Right ventricle myocardium superior (tissue), 1 donor: ENCODE data around the gene KIF15. TPM values are rescaled to one million over a fixed set of nuclear protein-coding genes. Genes with fewer than 3 reads are reported as not detected.

ENCODE experiments used
- ATAC-seq: fragments of 200-7000 bp; cut with Tn5 transposase; one replicate; pipeline ENCODE4 v1.9.1; 2020; ENCODE audit warnings: mild to moderate bottlenecking; ENCODE audit not compliant: poor library complexity
- DNase-seq: peaks from one replicate; pipeline ENCODE4 v3.0.0-alpha.2; 2020
- intact Hi-C: fragments of 100-400 bp; cut with DNase I; formaldehyde crosslinking; loops from one replicate; pipeline ENCODE4 v1.11.2; 2022
- total RNA-seq: library from RNA; stranded (reverse); fragmentation: NEBNext Ultra II Directional; extraction: Animal tissue kit (Norgen Biotek cat#: 25700); gene quantifications from one replicate; pipeline ENCODE4 v1.2.1, GENCODE V29; 2021
- donor health status: DM: no; HTN: yes; CAD: no; lungs with severe emphysema.

KIF15 gene
- total RNA-seq, 1 donor from 2014 or later = 0.73 TPM

DNA sequence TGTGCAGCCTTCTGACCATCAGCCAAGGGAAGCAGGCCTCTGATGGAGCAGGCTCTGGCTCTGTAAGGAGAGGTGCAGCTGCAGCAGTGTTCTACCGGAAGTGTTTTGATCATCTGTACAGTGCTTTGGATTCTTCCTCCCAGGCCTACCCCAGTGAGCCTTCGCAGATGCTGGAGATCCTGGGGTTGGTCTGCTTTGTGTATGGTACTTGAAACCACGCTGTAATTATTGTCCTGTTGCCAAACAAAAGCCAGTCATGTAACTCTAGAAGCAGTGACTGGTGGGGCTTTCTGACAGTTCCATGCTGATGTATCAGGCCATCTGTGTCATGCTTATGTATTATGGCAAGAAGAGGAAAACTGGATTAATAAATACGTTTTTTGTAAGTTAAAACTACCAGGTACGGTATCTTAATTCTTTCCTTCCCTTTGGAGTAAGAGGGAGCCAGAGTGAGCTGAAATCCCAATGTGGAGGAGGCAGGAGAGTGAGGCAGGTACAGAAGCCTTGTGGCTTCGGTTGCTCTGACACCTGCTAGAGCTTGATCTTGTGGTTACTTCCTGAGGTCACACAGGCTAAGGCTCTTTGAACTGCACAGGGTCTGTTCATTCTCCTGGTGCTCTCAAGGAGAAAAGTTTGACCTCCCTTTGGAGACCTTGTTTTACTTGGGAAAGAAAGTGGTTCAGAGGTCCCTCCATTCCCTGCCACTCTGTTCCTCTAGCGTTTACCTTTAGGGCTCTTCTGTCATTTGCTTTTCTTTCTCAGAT lies 103.9 kb downstream of the KIF15 start:
- DNase-seq = no peak
- ATAC-seq = no peak
- intact Hi-C loops = no loop called here

DNA sequence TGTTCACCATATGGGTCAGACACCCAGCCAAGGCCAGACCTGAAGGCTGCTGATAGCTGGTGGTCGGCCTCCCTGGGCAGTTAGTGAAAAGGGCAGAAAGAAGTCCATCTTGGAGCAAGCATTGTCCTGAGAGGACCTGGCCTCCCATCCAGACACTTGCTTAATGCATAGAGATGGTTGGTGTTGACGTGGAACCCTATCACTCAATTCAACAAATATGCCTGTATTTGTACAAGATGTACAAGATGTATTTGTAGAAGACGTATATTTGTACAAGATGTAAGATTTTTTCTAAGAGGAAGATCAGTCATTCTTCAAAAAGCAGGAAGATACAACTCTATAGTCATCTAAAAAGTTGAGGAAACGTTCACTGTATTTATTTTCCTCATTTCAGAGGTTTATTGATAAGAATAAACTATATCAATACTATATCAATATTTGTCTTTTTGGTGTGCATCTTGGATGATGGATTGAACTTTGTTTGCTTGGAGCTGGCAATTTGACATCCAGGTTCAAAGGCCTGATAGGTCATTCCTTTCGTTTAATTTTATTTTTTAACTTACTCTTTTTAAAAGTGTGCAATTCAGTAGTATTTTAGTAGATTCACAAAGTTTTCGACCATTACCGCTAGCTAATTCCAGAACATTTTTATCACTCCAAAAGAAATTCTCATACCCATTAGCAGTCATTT lies 106.0 kb downstream of the KIF15 start:
- intact Hi-C loops = no loop called here
- ATAC-seq (no peak), DNase-seq (no peak)

DNA sequence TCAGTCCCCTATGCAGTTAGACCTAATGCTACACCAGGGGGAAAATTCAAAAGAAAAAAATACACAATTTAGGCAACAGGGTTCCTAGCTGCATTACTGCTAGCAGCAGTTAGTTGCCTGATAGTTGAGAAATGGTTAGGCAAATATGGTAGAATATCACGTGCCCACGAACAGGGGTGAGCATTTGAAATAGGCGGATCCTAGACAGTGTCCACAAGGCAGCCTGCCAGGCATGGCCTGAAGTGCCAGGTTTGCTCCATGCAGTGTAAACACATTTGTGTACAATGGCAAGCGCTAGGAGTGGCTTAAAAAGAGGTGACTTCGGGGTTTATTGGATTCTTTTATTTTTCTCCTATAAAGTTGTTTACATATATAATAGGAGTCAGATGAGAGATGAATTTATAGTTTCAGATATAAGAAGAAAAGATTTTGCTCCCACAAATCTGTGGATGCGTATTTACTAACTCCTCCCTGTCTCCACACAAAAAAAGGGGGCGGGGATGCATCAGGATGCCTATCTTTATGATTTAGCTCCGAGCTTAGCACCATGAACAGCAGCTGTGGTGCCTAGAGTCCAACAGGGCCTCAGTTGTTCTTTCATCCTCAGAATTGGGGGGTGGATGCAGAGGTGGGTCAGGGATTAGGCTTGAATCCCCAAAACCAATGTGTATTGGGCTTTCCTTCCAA lies 108.9 kb downstream of the KIF15 start:
- no peak for DNase-seq
- intact Hi-C loops = no loop called here
- ATAC-seq = no peak

DNA sequence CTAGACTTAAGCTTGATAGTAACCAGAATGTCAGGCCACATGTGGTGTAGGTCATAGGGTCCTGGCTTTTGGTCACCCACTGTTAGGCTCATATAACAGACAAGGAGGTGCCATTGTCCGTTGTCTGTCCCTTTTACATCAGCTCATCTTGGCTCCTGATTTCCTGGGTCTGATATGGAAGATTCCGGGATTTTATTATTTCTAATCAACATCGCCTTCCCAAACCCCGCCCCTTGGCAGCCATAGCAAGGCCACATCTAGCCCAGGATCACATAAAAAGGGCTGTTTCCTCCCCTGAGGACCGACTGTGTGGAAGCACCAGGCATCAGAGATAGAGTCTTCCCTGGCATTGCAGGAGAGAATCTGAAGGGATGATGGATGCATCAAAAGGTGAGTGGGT lies 112.7 kb downstream of the KIF15 start, which contains the start of gene TGM4:
TSS of gene TGM4 (plus strand) at position 301 of the 400 bp plus-strand sequence. CDS start at position 372, 71 bp downstream.
- intact Hi-C loops = no loop called here
- ATAC-seq = no peak

DNA sequence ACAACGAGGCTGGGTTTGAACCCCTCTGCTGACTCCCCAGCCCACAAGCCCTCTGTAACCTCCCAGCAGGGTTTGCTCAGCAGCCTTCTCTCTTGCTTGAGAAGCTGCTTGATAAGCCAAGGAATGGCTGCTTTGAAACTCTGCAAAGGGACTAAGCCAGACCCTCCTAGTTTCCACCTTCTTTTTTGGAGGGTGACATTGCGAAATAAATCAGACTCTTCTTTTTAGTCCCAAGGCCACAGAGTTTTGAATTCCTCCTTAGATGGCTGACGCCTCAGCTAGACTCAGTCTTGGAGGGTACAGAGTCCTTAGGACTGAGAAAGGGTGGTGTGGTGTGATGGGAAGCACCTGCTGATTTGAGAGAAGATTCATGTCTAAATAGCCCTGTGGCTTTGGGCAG lies 114.0 kb downstream of the KIF15 start:
- intact Hi-C loops = no loop called here
- DNase-seq (no peak), ATAC-seq (no peak)

More for the DNA sequence above, 112.7 kb downstream of the KIF15 start, which contains the start of gene TGM4:
- DNase-seq = no peak

DNA sequence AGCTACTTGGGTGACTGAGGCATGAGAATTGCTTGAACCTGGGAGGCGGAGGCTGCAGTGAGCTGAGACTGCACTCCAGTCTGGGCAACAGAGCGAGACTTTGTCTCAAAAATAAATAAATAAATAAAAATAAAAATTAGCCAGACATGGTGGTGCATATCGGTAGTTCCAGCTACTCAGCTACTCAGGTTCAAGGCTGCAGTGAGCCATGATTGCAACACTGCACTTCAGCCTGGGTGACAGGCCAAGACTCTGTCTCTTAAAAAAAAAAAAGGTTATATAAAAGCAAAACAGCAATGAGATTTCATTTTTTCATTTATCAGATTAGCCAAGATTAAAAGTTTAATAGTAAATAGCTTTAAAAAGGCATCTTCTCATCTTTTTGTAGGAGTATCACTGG lies 115.7 kb downstream of the KIF15 start:
- DNase-seq (no peak), ATAC-seq (no peak)
- intact Hi-C loops = no loop called here

DNA sequence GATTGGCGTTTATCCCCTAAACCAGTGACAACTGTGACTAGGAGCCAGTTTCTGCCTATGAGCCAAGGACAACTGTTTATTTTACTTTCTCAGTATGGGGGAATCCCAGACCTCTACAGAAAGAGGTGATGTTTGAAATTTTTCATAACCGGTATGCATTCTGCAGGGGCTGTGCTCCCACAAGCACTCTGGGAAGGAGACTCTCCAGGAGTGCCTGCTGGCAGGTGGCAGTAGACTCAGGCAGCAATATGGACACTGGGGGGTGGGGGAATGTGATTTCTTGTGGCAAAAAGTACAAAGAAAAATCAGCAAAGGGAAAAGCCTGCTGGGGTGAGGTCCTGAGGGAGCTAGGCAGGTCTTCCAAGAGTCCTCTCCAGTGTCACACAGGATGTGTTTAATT lies 118.7 kb downstream of the KIF15 start:
- no peak for DNase-seq
- intact Hi-C loops = no loop called here
- no peak for ATAC-seq

DNA sequence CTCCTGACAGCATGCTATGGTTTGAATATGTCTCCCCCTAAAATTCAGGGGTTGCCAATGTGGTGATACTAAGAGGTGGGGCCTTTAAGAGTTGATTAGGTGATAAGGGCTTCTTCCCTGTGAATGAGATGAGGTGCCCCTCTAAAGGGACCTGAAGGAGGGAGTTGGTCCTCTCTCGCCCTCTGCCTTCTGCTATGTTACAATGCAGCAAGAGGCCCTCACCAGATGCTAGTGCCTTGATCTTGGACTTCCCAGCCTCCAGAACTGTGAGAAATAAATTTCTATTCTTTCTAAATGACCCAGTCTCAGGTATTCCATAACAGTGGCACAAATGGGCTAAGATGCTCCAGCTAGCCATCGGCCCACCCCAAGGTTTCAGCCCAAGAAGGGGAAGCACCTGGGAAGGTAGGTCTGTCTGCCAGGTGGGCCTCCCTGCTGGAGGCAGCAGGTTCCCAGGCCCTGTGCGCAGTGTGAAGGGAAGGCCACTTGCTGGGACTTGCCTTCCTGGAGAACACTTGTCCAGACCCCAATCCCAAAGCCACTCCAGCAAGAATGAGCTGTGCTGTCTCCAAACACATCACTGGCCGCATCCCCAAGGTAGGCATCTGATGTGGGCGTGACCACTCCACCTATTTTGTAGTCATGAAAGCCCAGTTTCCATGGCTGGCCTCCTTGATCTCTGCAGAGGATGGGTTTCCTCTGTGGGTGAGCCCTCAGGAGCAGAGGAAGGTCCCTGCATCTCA lies 121.8 kb downstream of the KIF15 start:
- intact Hi-C loops = no loop called here
- DNase-seq (no peak), ATAC-seq (no peak)

DNA sequence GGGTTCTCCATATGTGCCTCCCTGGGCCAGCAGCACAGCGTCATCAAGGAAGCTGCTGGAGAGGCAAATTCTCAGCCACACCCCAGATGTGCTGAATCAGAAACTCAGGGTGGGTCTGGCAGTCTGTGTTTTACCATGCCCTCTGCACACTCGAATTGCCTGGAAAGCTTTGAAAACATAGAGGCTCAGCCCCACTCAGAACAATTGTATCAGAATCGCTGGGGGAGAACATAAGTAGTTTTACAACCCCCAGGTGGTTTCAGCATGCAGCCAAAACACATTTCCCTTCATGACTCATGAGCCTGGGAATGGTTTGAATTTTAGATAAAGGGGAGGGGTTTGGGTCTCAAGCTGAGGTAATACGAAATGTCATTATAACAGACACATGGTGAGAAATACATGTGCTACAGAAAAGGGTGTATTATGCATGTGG lies 122.4 kb downstream of the KIF15 start:
- no peak for ATAC-seq
- no peak for DNase-seq
- intact Hi-C loops = no loop called here

DNA sequence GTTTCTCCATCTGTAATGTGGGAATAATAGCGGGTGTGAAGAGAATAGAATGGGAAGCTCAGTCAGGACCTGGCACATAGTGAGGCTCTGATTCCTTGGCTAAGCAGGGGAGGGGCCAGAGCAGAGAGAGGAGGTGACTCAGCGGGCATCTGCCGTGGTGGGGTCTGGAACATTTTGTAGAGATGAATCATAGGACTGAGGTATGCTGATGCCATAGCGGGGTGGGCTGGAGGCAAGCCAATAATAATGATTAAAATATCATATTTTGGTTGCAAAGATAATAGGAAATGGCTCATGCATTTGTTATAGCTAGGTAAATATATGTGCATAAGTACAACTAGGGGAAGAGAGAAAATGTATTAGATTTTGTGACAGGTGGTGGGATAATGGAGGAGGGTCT lies 124.0 kb downstream of the KIF15 start:
- no peak for ATAC-seq
- DNase-seq = no peak
- intact Hi-C loops = no loop called here

DNA sequence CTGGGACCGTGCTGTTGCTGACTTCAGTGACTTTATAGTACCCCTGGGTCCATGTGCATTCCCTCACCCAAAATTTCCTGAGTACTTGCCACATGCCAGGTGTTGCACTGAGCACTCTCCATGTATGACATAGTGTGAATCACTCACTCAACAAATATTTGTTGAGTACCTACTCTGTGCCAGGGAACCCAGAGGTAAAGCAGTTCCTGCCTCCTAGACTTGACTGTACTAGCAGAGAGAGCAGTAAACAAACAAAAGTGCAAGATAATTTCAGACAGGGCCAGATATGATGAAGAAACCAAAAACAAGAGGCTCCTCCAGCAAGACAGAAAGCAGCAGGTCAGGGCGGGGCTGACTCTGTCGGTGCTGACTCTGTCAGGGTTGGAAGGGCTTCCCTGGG lies 125.0 kb downstream of the KIF15 start:
- DNase-seq (no peak), ATAC-seq (no peak)
- intact Hi-C loops = no loop called here

DNA sequence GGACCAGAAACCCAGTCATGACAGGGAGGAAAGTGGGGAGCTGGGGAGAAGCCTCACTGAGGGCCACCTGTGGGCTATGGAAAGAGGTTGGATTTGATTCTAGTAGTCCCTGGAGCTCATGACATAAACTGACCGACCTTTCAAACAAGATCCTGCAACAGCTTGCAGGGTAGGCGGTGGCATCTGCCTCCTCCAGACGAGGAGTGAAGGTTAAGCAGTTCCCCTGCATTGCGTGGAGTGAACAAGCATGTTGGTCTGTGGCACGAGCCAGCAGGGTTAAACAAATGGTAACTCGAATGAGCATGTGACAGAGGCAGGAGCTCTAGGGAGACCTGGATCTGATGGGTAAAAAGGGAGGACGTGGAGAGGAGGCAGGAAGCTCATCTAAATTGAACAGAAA lies 125.5 kb downstream of the KIF15 start:
- DNase-seq = no peak
- ATAC-seq = no peak
- intact Hi-C loops = no loop called here

DNA sequence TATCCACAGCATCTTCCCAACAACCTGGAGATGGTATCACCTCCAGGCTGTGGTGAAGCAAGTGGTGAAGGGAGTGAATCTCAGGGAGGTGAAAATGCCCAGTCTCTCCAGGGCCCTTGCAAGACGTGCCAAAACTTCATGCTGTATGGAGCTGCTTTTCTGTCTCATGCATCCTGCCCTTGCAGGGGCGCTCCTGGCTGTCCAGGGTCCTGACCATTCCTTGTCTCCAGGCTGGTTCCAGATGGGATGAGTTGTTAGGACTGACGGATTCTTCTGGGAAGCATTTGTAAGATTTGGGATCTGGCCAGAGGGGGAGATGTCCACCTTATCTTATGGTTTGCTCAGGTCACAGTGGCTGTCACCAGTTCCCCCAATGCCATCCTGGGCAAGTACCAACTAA lies 128.7 kb downstream of the KIF15 start:
- ATAC-seq = no peak

DNA sequence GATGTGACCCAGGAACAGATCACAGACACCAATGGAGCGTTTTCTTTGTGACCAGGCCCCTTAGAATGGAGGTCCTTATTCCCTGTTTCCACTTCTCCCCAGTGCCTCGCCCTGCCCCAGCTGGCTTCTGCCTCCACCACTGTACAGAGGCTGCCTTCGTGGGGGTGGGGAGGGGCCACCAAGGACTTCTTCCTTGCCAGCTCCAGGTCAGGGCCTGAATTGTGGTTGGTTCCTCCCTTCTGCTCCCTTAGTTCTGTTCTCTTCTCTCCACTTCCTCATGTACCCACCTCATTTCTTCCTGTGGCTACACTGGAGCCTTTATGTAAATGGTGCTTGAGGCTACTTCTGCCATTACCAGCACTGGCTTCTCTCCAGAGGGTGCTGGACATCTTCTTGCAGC lies 129.3 kb downstream of the KIF15 start:
- intact Hi-C loops = no loop called here
- ATAC-seq (no peak), DNase-seq (no peak)

More for the DNA sequence above, 128.7 kb downstream of the KIF15 start:
- intact Hi-C loops = no loop called here
- no peak for DNase-seq

DNA sequence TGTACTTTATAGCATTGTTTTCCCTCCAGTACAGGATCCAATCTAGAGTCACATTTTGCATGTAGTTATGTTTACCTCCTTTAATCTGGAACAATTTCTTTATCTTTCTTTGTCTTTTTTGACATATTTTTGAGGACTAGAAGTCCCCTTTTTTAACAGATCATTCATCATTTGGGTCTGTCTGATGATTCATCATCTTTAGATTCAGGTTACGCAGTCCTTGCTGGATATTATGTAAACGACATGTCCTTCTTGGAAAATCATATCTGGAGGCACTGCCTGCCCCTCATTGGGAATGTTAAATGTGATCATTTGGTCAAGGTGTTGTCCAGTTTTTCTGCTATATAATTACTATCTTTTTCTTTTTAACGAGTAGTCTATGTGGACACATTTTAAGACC lies 131.1 kb downstream of the KIF15 start:
- no peak for DNase-seq
- intact Hi-C loops = no loop called here
- ATAC-seq = no peak

DNA sequence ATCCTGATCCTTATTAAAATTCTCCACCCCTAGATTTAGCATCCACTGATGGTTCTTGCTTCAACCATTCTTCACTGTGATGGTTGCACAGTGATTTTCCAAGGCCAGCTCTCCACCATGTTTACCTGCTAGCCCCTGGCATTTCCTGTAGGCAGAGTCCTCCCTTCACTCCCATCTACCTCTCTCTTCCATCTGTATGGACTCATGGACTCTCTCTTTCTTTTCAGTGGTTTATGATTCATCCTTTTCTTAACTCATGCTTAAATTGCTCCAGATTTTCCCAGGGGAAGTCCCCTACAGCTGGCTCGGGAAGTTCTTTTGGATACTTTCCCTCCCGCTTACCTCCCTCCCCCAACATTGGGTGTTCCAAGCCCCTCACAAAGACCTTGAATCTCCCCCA lies 131.5 kb downstream of the KIF15 start:
- DNase-seq = no peak
- ATAC-seq = no peak
- intact Hi-C loops = no loop called here

DNA sequence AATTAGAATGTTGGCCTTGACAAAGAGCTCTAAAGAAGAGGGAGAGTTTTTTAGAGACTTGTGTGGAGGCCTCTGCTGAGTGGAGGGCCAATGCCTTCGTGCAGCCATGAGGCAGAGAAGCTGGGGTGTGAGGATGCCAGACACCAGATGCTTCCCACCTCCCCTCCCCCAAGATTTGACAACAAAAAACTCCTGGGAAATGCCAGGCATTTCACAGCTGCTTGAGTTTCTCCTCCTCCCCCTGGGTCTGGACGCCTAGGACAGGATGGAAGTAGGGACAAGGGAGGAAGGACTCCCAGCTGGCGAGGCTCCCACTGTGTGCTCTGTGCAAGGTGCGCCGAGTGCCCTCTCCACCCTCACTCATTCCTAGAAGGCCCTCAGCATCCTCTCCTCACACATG lies 132.9 kb downstream of the KIF15 start:
- ATAC-seq (no peak), DNase-seq (no peak)
- intact Hi-C loops = no loop called here

DNA sequence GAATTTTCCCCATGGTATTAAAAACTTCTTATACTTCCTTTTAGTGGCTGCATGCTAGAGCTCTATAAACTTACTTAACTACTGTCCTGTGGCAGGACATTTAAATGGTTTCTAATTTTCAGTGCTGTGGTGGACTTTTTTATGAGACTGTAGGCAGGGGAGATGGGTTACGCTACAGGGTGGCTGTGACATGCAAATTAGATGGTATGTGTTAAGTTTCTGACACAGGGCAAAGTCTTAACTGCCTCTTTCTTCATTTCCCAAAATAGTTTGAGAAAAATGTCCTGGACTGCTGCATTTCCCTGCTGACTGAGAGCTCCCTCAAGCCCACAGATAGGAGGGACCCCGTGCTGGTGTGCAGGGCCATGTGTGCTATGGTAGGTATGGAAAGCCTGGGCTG lies 134.8 kb downstream of the KIF15 start:
- no peak for ATAC-seq
- DNase-seq = no peak
- intact Hi-C loops = no loop called here

DNA sequence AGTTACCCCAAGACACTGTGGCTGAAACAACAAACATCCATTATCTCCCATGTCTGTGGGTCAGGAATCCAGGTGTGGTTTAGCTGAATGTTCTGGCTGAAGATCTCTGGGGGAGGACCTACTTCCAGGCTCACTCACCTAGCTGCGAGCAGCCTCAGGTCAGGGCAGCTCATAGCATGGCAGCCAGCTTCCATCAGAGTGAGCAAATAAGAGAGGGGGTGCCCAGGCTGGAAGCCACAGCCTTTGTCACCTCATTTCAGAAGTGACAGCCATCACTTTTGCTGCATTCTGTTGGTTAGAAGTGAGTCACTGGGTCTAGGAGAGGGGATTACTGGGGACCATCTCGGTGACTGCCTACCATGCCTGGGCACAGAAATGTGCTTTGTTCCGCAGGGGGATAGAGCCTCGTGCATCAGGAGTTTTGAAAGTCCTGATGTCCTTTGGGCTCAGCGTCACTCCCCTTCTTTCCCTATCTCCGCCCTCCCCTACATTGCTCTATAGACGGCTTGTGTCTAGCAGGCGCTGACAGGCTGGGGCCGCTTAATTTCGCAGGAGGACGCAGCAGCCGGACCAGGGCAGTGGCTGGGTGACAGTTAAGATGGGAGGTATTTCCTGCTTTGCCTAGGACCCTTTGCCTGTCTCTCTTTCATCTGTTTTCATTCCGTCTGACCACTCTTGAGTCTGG lies 138.2 kb downstream of the KIF15 start:
- intact Hi-C loops = no loop called here
- DNase-seq (no peak), ATAC-seq (no peak)
